Transverse colon (tissue), 3 donors: Measurements from ENCODE around the gene DNAJC11.

Experiments
- CTCF ChIP-seq, 5 experiments: fragments of 200-600 bp in 3 of 5; fragments of 450-650 bp in 2 of 5; sonication (generic) in 3 of 5; IDR thresholded peaks; 1 replicate in 2 of 5; 2 replicates in 3 of 5; pipeline ENCODE4 v1.5.1; 2016 to 2017; ENCODE audit warnings: antibody characterized with exemption in 5 of 5, inconsistent platforms in 3 of 5, mild to moderate bottlenecking in 2 of 5, moderate library complexity in 1 of 5
- EP300 ChIP-seq: sonication (generic); formaldehyde crosslinking; IDR thresholded peaks from one replicate; pipeline ENCODE4 v1.6.1; 2017; ENCODE audit warnings: antibody characterized with exemption, low read depth
- POLR2A ChIP-seq: fragments of 450-650 bp; IDR thresholded peaks from one replicate; pipeline ENCODE4 v1.6.1; 2016; ENCODE audit warnings: antibody characterized with exemption, mild to moderate bottlenecking, moderate library complexity

GRCh38 chr1:6652986-6653385, 48.6 kb downstream of the DNAJC11 start:
- no peak for TF ChIP-seq CTCF (IDR thresholded peaks at IDR 0.05)
- TF ChIP-seq EP300 = no peak
- no peak for TF ChIP-seq POLR2A
